Raji (cell line): ENCODE measurements around the gene ARL8B.

Experiments used
- POLR2A ChIP-seq: IDR thresholded peaks from 2 replicates; pipeline ENCODE4 v1.6.1; 2011; ENCODE audit warnings: low read depth, low read length, control low read depth; ENCODE audit not compliant: insufficient read depth

ARL8B gene

GRCh38 chr3:5102532-5102931, 19.6 kb upstream of the ARL8B start:
- no peak for TF ChIP-seq POLR2A

- no peak for TF ChIP-seq POLR2A
Observed at GRCh38 chr3:5103743-5104142, 18.3 kb upstream of the ARL8B start.

GRCh38 chr3:5105050-5105449, 17.0 kb upstream of the ARL8B start:
- no peak for TF ChIP-seq POLR2A

- TF ChIP-seq POLR2A: no peak
Observed at GRCh38 chr3:5110337-5110736, 11.8 kb upstream of the ARL8B start.

- no peak for TF ChIP-seq POLR2A
Observed at GRCh38 chr3:5112043-5112442, 10.0 kb upstream of the ARL8B start.

- TF ChIP-seq POLR2A: no peak
Observed at GRCh38 chr3:5115506-5116162, 6.5 kb upstream of the ARL8B start.

- no peak for TF ChIP-seq POLR2A
Observed at GRCh38 chr3:5116538-5116937, 5.6 kb upstream of the ARL8B start.

- TF ChIP-seq POLR2A: no peak
Observed at GRCh38 chr3:5120446-5120845, 1.6 kb upstream of the ARL8B start.

- no peak for TF ChIP-seq POLR2A
Observed at GRCh38 chr3:5122741-5123706, 932 bp downstream of the ARL8B start.

- no peak for TF ChIP-seq POLR2A
Observed at GRCh38 chr3:5123937-5124336, 1.8 kb downstream of the ARL8B start.

GRCh38 chr3:5126586-5126985, 4.5 kb downstream of the ARL8B start:
- TF ChIP-seq POLR2A: no peak

- TF ChIP-seq POLR2A: no peak
Observed at GRCh38 chr3:5128849-5129248, 6.8 kb downstream of the ARL8B start.

GRCh38 chr3:5133239-5134018, 11.3 kb downstream of the ARL8B start:
- no peak for TF ChIP-seq POLR2A

- TF ChIP-seq POLR2A: no peak
Observed at GRCh38 chr3:5134019-5134391, 11.9 kb downstream of the ARL8B start.

GRCh38 chr3:5134499-5134898, 12.4 kb downstream of the ARL8B start:
- no peak for TF ChIP-seq POLR2A

- no peak for TF ChIP-seq POLR2A
Observed at GRCh38 chr3:5136211-5136918, 14.3 kb downstream of the ARL8B start.
